Measurements from ENCODE around the gene MSX2.

MSX2 gene

GRCh38 chr5:174773371-174773770, 49.0 kb downstream of the MSX2 start:
- DNase-seq (ENCODE audit: low read depth in 2 of 3, low spot score in 2 of 3): no peak

- DNase-seq (ENCODE audit: low read depth in 2 of 3, low spot score in 2 of 3): no peak
Observed at GRCh38 chr5:174775081-174775480, 50.7 kb downstream of the MSX2 start.

- no peak for DNase-seq (ENCODE audit: low read depth in 2 of 3, low spot score in 2 of 3)
Observed at GRCh38 chr5:174777111-174777510, 52.7 kb downstream of the MSX2 start.

DNA sequence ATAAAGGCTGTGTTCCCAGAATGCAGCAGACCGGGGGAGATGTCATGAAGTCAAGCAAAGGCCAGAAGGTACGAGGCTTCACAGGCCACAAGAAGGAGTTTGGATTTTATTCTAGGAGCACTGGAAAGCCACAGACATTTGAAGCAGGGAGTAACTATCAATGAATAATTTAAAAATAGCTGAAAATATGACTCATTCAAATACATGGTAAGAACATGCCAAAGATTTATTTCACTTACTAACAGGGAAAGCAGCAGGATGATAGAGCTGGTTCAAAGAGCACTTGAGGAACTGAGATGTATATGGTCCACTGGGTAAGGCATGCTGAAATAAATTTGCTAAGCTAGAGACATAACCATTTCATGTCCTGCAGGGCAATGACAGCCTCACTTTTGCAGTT, 53.2 kb downstream of the MSX2 start:
- DNase-seq (ENCODE audit: low read depth in 2 of 3, low spot score in 2 of 3): no peak

Data from activated CD8-positive, alpha-beta memory T cell treated with anti-CD3 and anti-CD28 coated beads for 48 hours (primary cell).